Vagina (tissue), 2 donors: ENCODE data around the gene FCMR. TPM values are rescaled to one million over a fixed set of nuclear protein-coding genes. Genes with fewer than 3 reads are reported as not detected.

Experiments used
- DNase-seq, 2 donors: peaks; one replicate each; pipeline ENCODE4 v3.0.0-alpha.2; 2017; ENCODE audit errors: extremely low spot score in 2 of 2
- H3K27ac ChIP-seq: fragments of 200-600 bp; sonication (generic); one replicate; pipeline ENCODE4 v1.5.1; 2019
- H3K27me3 ChIP-seq: fragments of 200-600 bp; sonication (generic); one replicate; pipeline ENCODE4 v1.5.1; 2019
- H3K36me3 ChIP-seq, 2 donors: fragments of 200-600 bp; sonication (generic); one replicate each; pipeline ENCODE4 v1.5.1; 2017 to 2019
- H3K4me1 ChIP-seq: fragments of 200-600 bp; sonication (generic); one replicate; pipeline ENCODE4 v1.5.1; 2019
- H3K4me3 ChIP-seq, 2 donors: fragments of 200-600 bp; sonication (generic); 1 replicate in 1 of 2; 2 replicates in 1 of 2; pipeline ENCODE4 v1.5.1; 2016 to 2019
- H3K9me3 ChIP-seq: fragments of 200-600 bp; sonication (generic); one replicate; pipeline ENCODE4 v1.5.1; 2019
- POLR2A ChIP-seq, 2 donors: fragments of 450-650 bp; IDR thresholded peaks; one replicate each; pipeline ENCODE4 v1.6.1; 2017; ENCODE audit warnings: antibody characterized with exemption in 2 of 2, mild to moderate bottlenecking in 2 of 2, moderate library complexity in 2 of 2
- POLR2AphosphoS5 ChIP-seq, 2 donors: sonication (generic); formaldehyde crosslinking; IDR thresholded peaks; one replicate each; pipeline ENCODE4 v1.9.0; 2017; ENCODE audit warnings: antibody characterized with exemption in 2 of 2, mild to moderate bottlenecking in 2 of 2, low read depth in 1 of 2; ENCODE audit not compliant: insufficient read depth in 1 of 2
- intact Hi-C: fragments of 100-400 bp; cut with DNase I; formaldehyde crosslinking; loops from one replicate; pipeline ENCODE4 v1.15.1; 2023
- total RNA-seq: library from RNA; depleted of rRNA; stranded (reverse); fragments of >200 nt; gene quantifications from one replicate; pipeline ENCODE4 v1.2.3, GENCODE V29; 2016
- TF ChIP-seq, protein P1 (sequence below), 3 experiments: fragments of 450-650 bp in 2 of 3; fragments of 200-600 bp in 1 of 3; sonication (generic) in 1 of 3; IDR thresholded peaks; one replicate each; pipeline ENCODE4 v1.5.1; 2017 to 2019; ENCODE audit warnings: antibody characterized with exemption in 3 of 3, mild to moderate bottlenecking in 2 of 3, moderate library complexity in 2 of 3

Gene FCMR
- total RNA-seq, 1 donor from 2014 or later, result 12.3 TPM

GRCh38 chr1:206918076-206918475 is 3.7 kb downstream of the FCMR start:
- H3K4me1 ChIP-seq, result no peaks in the 10 kb centered on the region
- H3K9me3 ChIP-seq, result no peaks in the 10 kb centered on the region
- H3K27me3 ChIP-seq, result no peaks in the 10 kb centered on the region
- H3K36me3 ChIP-seq, result no peaks in the 10 kb centered on the region
- no peak for TF ChIP-seq POLR2A (IDR thresholded peaks at IDR 0.05)
- TF ChIP-seq, protein P1, sequence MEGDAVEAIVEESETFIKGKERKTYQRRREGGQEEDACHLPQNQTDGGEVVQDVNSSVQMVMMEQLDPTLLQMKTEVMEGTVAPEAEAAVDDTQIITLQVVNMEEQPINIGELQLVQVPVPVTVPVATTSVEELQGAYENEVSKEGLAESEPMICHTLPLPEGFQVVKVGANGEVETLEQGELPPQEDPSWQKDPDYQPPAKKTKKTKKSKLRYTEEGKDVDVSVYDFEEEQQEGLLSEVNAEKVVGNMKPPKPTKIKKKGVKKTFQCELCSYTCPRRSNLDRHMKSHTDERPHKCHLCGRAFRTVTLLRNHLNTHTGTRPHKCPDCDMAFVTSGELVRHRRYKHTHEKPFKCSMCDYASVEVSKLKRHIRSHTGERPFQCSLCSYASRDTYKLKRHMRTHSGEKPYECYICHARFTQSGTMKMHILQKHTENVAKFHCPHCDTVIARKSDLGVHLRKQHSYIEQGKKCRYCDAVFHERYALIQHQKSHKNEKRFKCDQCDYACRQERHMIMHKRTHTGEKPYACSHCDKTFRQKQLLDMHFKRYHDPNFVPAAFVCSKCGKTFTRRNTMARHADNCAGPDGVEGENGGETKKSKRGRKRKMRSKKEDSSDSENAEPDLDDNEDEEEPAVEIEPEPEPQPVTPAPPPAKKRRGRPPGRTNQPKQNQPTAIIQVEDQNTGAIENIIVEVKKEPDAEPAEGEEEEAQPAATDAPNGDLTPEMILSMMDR (IDR thresholded peaks at IDR 0.05), result no peak
- no peak for TF ChIP-seq POLR2AphosphoS5 (IDR thresholded peaks at IDR 0.05; ENCODE audit: insufficient read depth in 1 of 2, low read depth in 1 of 2)
- no peak for DNase-seq
- intact Hi-C loops, result loop anchor here (10.0 kb wide), 1 partner anchor 283 kb away; the partner anchor contains the start of gene DYRK3
- H3K27ac ChIP-seq, result no peak overlapping the region
- H3K4me3 ChIP-seq, result no peak overlapping the region

DNA sequence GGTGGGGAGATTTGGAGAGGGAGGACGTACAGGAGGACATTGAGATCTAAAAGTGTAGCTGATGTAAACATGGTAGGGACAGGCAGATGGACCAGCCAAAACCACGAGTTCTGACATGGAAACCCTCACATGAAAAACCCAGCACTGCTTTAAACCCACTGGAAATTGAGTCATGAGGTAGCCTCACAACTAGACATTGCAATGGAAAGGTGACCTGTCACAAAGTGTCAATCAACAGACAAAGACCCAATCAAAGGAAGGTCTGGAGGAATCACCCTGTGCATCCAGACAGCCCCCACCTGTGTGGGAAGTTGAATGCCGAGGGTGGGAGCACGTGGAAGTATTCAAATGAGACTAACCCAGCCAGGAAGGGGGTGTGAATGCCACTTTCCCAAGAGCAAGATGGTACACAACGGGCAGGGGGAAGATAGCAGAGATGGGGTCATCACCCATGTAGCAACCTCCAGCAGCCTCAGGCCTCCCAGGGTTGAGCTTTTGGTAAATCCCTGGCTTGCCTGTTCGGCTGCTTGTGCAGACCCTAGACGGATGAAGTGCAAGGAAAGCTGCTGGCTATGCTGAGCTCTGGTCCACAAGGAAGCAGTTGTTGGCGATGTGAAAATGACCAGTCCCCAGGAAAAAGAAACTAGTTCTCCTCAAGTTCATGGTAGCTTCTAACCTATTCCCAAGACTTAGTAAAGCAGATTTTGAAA is 5.6 kb downstream of the FCMR start:
- Histone ChIP-seq H3K4me3 (no peak overlapping the region), H3K4me1 (no peaks in the 10 kb centered on the region), H3K27ac (no peak overlapping the region), H3K9me3 (no peaks in the 10 kb centered on the region), H3K36me3 (no peaks in the 10 kb centered on the region), H3K27me3 (no peaks in the 10 kb centered on the region)
- no peak for DNase-seq
- TF ChIP-seq, protein P1 (IDR thresholded peaks at IDR 0.05), result no peak
- no peak for TF ChIP-seq POLR2A (IDR thresholded peaks at IDR 0.05)
- TF ChIP-seq POLR2AphosphoS5 (IDR thresholded peaks at IDR 0.05; ENCODE audit: insufficient read depth in 1 of 2, low read depth in 1 of 2), result no peak
- intact Hi-C loops, result loop anchor here (10.0 kb wide), 1 partner anchor 281 kb away; the partner anchor contains the start of gene DYRK3

GRCh38 chr1:206915030-206915735 is 6.6 kb downstream of the FCMR start:
- no peak for TF ChIP-seq POLR2A (IDR thresholded peaks at IDR 0.05)
- TF ChIP-seq, protein P1 (IDR thresholded peaks at IDR 0.05), result no peak
- TF ChIP-seq POLR2AphosphoS5 (IDR thresholded peaks at IDR 0.05; ENCODE audit: insufficient read depth in 1 of 2, low read depth in 1 of 2), result no peak
- Histone ChIP-seq H3K36me3 (no peaks in the 10 kb centered on the region), H3K4me1 (no peaks in the 10 kb centered on the region), H3K27ac (no peak overlapping the region), H3K9me3 (no peaks in the 10 kb centered on the region), H3K4me3 (no peak overlapping the region), H3K27me3 (no peaks in the 10 kb centered on the region)
- intact Hi-C loops, result loop anchor here (10.0 kb wide), 1 partner anchor 280 kb away; the partner anchor contains the start of gene DYRK3
- no peak for DNase-seq

DNA sequence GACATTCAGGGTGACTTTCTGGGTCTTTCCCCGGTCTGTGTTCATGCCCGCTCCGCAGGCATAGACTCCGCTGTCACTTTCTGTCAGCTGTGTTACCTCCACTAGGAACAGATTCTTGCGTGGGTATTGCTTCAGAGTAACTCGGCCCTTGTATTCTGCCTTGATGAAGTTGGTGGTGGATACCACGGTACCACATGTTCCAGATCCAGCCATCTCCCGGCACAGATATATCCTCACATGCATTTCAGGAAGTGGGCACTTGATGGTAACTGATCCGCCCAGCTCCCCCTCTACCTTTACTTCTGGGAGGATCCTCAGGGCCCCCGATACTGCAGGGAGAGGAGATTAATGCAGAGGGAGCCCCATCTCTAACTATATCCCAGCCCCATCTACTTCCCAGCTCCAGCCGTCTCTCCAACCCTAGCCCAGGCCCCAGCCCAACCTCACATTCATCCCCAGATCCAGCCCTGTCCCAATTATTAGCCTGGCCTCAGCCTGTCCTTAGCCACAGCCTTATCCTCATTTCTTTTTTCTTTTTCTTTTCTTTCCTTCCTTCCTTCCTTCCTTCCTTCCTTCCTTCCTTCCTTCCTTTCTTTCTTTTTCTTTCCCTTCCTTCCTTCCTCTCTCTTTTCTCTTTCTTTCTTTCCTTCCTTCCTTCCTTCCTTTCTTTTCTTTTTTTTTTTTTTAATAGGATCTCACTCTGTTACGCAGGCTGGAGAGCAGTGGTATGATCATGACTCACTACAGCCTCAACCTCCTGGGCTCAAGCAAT is 7.8 kb downstream of the FCMR start:
- Histone ChIP-seq H3K9me3 (no peaks in the 10 kb centered on the region), H3K4me1 (peaks cover 11% of the 10 kb centered on the region), H3K4me3 (no peak overlapping the region), H3K27me3 (no peaks in the 10 kb centered on the region), H3K27ac (no peak overlapping the region), H3K36me3 (no peaks in the 10 kb centered on the region)
- intact Hi-C loops, result loop anchor here (5.0 to 10.0 kb wide), 2 partner anchors 177 to 279 kb away; partner anchors contain the start of gene DYRK3
- DNase-seq, result no peak
- no peak for TF ChIP-seq POLR2A (IDR thresholded peaks at IDR 0.05)
- TF ChIP-seq, protein P1 (IDR thresholded peaks at IDR 0.05), result no peak
- no peak for TF ChIP-seq POLR2AphosphoS5 (IDR thresholded peaks at IDR 0.05; ENCODE audit: insufficient read depth in 1 of 2, low read depth in 1 of 2)
